Tibial nerve (tissue), 4 donors: ENCODE results near the gene COX17. TPM values are rescaled to one million over a fixed set of nuclear protein-coding genes. Genes with fewer than 3 reads are reported as not detected.
A peak's percentile ranks its signal among the peaks of the same experiment; 100 is the strongest.

Experiments used
- DNase-seq, 2 donors: peaks; one replicate each; pipeline ENCODE4 v3.0.0-alpha.2; 2019; ENCODE audit warnings: low spot score in 2 of 2
- H3K27ac ChIP-seq, 4 donors: fragments of 200-600 bp; sonication (generic) in 3 of 4; one replicate each; pipeline ENCODE4 v1.5.1; 2017 to 2019; ENCODE audit warnings: mild to moderate bottlenecking in 1 of 4
- H3K27me3 ChIP-seq, 2 donors: fragments of 200-600 bp; sonication (generic) in 1 of 2; one replicate each; pipeline versions ENCODE4 v1.5.1 to v1.6.0; 2017 to 2019
- H3K36me3 ChIP-seq, 3 donors: fragments of 200-600 bp; sonication (generic); one replicate each; pipeline ENCODE4 v1.5.1; 2018 to 2019
- H3K4me1 ChIP-seq, 4 donors: fragments of 200-600 bp; sonication (generic) in 3 of 4; one replicate each; pipeline ENCODE4 v1.5.1; 2017 to 2019
- H3K4me3 ChIP-seq, 4 donors: fragments of 200-600 bp; sonication (generic) in 3 of 4; one replicate each; pipeline ENCODE4 v1.5.1; 2017 to 2019; ENCODE audit warnings: mild to moderate bottlenecking in 1 of 4, moderate library complexity in 1 of 4
- H3K9me3 ChIP-seq, 4 donors: fragments of 200-600 bp; sonication (generic) in 3 of 4; one replicate each; pipeline ENCODE4 v1.5.1; 2017 to 2019
- CTCF ChIP-seq, 5 experiments: fragments of 200-600 bp in 3 of 5; fragments of 450-650 bp in 2 of 5; sonication (generic) in 3 of 5; IDR thresholded peaks; one replicate each; pipeline ENCODE4 v1.5.1; 2016 to 2019; ENCODE audit warnings: antibody characterized with exemption in 5 of 5, mild to moderate bottlenecking in 3 of 5, moderate library complexity in 2 of 5
- EP300 ChIP-seq, 2 donors: sonication (generic); formaldehyde crosslinking; IDR thresholded peaks; one replicate each; pipeline ENCODE4 v1.6.1; 2017; ENCODE audit warnings: antibody characterized with exemption in 2 of 2, mild to moderate bottlenecking in 1 of 2
- POLR2A ChIP-seq, 2 donors: fragments of 450-650 bp; IDR thresholded peaks; one replicate each; pipeline ENCODE4 v1.6.1; 2017; ENCODE audit warnings: antibody characterized with exemption in 2 of 2, mild to moderate bottlenecking in 2 of 2, moderate library complexity in 2 of 2
- WGBS, 2 donors: methylation state at CpG; one replicate each; pipeline ENCODE4 v1.1.5; 2018; 5-methylcytosine and 5-hydroxymethylcytosine counted together
- total RNA-seq, 4 donors: library from RNA; depleted of rRNA; stranded (reverse); fragments of >200 nt; gene quantifications; one replicate each; pipeline ENCODE4 v1.1.0, GENCODE V29; 2016

The COX17 gene
- total RNA-seq, 4 donors from 2014 or later: 17.8 to 40.8 (median 35.1) TPM

- H3K9me3 ChIP-seq: no peaks in the 10 kb centered on the region
- no peaks in the 10 kb centered on the region for H3K27me3 ChIP-seq
- H3K36me3 ChIP-seq: peaks cover 0 to 18% (median 0%) of the 10 kb centered on the region in 3 donors
- no peak for DNase-seq
- H3K27ac ChIP-seq: peak overlapping the region in 1 of 4 donors; percentile 60
- H3K4me3 ChIP-seq: no peak overlapping the region
- TF ChIP-seq EP300 (IDR thresholded peaks at IDR 0.05): no peak
- peaks cover 0 to 12% (median 2%) of the 10 kb centered on the region in 4 donors for H3K4me1 ChIP-seq
- WGBS, 2 donors: 46 to 50% methylated on average over 1 of the region's 1 CpG
Measured at GRCh38 chr3:119662604-119663373, 14.4 kb downstream of the COX17 start.

- Histone ChIP-seq H3K4me3 (no peak within 1 kb of the TSS), H3K36me3 (peaks cover 0 to 8% (median 4%) of the 10 kb centered on the region in 3 donors), H3K4me1 (peaks cover 0 to 12% (median 2%) of the 10 kb centered on the region in 4 donors), H3K27ac (peak within 1 kb of the TSS in 1 of 4 donors; percentile 50), H3K9me3 (no peaks in the 10 kb centered on the region), H3K27me3 (no peaks in the 10 kb centered on the region)
- DNase-seq: no peak
- WGBS, 2 donors: 70 to 71% methylated on average over 9 of the region's 9 CpGs
- TF ChIP-seq EP300 (IDR thresholded peaks at IDR 0.05): no peak
- no peak for TF ChIP-seq POLR2A (IDR thresholded peaks at IDR 0.05)
- no peak for TF ChIP-seq CTCF (IDR thresholded peaks at IDR 0.05)
Measured at GRCh38 chr3:119660474-119661440, 16.4 kb downstream of the COX17 start, which contains the start of gene POPDC2. Gene POPDC2, minus strand, starts transcription at chr3:119660589. Its CDS starts 166 bp downstream, at chr3:119660423.

GRCh38 chr3:119659606-119660291 lies 17.5 kb downstream of the COX17 start:
- Histone ChIP-seq H3K27me3 (no peaks in the 10 kb centered on the region), H3K4me3 (no peak overlapping the region), H3K27ac (peak overlapping the region in 1 of 4 donors; percentile 28), H3K4me1 (peaks cover 0 to 12% (median 2%) of the 10 kb centered on the region in 4 donors), H3K36me3 (peaks cover 0 to 8% (median 4%) of the 10 kb centered on the region in 3 donors), H3K9me3 (no peaks in the 10 kb centered on the region)
- TF ChIP-seq POLR2A (IDR thresholded peaks at IDR 0.05): no peak
- TF ChIP-seq CTCF (IDR thresholded peaks at IDR 0.05): no peak
- TF ChIP-seq EP300 (IDR thresholded peaks at IDR 0.05): no peak
- 81 to 90% methylated on average over 7 to 8 of the region's 9 CpGs for WGBS, 2 donors
- no peak for DNase-seq

- 87 to 90% methylated on average over 2 of the region's 2 CpGs for WGBS, 2 donors
- Histone ChIP-seq H3K36me3 (peaks cover 0 to 8% (median 4%) of the 10 kb centered on the region in 3 donors), H3K27ac (no peak overlapping the region), H3K4me3 (no peak overlapping the region), H3K9me3 (no peaks in the 10 kb centered on the region), H3K27me3 (no peaks in the 10 kb centered on the region), H3K4me1 (peaks cover 0 to 12% (median 2%) of the 10 kb centered on the region in 4 donors)
- TF ChIP-seq EP300 (IDR thresholded peaks at IDR 0.05) (no peak), POLR2A (IDR thresholded peaks at IDR 0.05) (no peak), CTCF (IDR thresholded peaks at IDR 0.05) (no peak)
- no peak for DNase-seq
Measured at GRCh38 chr3:119658994-119659393, 18.2 kb downstream of the COX17 start.
